ENCODE data around the gene DENND4B. TPM values are rescaled to one million over a fixed set of nuclear protein-coding genes. Genes with fewer than 3 reads are reported as not detected.

Gene DENND4B
- total RNA-seq, 1 donor from 2014 or later: 2.7 TPM

DNA sequence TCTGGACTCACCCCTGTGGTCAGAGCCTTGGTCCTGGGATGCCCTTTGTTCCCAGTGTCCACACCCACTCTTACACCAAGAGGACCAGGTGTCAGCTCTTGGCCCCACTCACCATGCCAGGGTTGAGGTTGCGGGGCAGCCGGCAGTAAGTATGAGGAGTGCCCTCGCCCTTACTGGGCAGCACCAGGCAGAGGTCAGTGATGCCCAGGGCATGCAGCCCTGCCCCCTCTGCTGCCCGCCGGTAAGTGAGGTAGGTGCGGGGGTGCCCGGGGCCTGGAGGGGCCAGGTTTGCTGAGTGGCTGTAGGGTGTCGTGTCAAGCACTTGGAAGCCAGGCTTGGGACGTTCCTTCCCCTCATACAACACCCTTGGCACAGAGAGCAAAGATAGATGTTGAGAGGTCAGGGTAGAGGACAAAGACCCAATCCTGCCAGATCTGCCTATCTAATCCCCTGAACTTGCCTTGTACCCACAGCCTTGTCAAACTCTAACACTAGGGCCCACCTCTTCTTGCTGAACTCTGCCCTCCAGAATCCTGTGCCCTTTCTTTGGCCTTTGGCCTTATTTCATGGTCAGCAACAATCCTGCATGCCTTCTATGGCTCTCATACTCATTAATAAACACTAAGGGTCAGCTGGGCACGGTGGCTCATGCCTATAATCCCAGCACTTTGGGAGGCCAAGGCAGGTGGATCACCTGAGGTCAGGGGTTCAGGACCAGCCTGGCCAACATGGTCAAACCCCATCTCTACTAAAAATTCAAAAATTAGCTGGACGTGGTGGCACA, 3.6 kb downstream of the DENND4B start:
- Histone ChIP-seq H3K9me3 (ENCODE audit: low read depth) (no peaks in the 10 kb centered on the region), H3K79me2 (ENCODE audit: low read depth) (peaks cover 17% of the 10 kb centered on the region), H3K4me3 (no peak overlapping the region), H3F3A (ENCODE audit: low read depth) (peaks cover 22% of the 10 kb centered on the region), H3K36me3 (no peaks in the 10 kb centered on the region), H3K4me2 (no peak overlapping the region), H3K27me3 (no peaks in the 10 kb centered on the region), H3K9ac (no peak overlapping the region), H2AFZ (replicated peaks) (no peak overlapping the region), H3K4me1 (peaks cover 5% of the 10 kb centered on the region), H4K20me1 (ENCODE audit: low read depth) (peaks cover 10% of the 10 kb centered on the region), H3K27ac (no peak overlapping the region)
- Mint-ChIP-seq H3K4me3 (no peak overlapping the region), H3K9me3 (no peaks in the 10 kb centered on the region), H3K27ac (no peak overlapping the region), H3K27me3 (ENCODE audit: insufficient read depth, low read depth) (peaks cover 4% of the 10 kb centered on the region), H3K4me1 (peaks cover 19% of the 10 kb centered on the region), H3K36me3 (peaks cover 24% of the 10 kb centered on the region)
- DNase-seq (ENCODE audit: low spot score): no peak
- TF ChIP-seq, protein P1, sequence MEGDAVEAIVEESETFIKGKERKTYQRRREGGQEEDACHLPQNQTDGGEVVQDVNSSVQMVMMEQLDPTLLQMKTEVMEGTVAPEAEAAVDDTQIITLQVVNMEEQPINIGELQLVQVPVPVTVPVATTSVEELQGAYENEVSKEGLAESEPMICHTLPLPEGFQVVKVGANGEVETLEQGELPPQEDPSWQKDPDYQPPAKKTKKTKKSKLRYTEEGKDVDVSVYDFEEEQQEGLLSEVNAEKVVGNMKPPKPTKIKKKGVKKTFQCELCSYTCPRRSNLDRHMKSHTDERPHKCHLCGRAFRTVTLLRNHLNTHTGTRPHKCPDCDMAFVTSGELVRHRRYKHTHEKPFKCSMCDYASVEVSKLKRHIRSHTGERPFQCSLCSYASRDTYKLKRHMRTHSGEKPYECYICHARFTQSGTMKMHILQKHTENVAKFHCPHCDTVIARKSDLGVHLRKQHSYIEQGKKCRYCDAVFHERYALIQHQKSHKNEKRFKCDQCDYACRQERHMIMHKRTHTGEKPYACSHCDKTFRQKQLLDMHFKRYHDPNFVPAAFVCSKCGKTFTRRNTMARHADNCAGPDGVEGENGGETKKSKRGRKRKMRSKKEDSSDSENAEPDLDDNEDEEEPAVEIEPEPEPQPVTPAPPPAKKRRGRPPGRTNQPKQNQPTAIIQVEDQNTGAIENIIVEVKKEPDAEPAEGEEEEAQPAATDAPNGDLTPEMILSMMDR (IDR thresholded peaks at IDR 0.05): no peak
- TF ChIP-seq EZH2phosphoT487 (IDR thresholded peaks at IDR 0.05): no peak
- TF ChIP-seq EZH2 (IDR thresholded peaks at IDR 0.05): no peak

- no peaks in the 10 kb centered on the region for H3K36me3 ChIP-seq
- H3K9ac ChIP-seq: no peak overlapping the region
- no peak overlapping the region for H3K4me2 ChIP-seq
- H3F3A ChIP-seq (ENCODE audit: low read depth): peaks cover 14% of the 10 kb centered on the region
- no peak for DNase-seq (ENCODE audit: low spot score)
- peaks cover 5% of the 10 kb centered on the region for H3K4me1 ChIP-seq
- H4K20me1 ChIP-seq (ENCODE audit: low read depth): peaks cover 5% of the 10 kb centered on the region
- H3K27me3 ChIP-seq: no peaks in the 10 kb centered on the region
- peaks cover 15% of the 10 kb centered on the region for H3K4me1 Mint-ChIP-seq
- H3K9me3 Mint-ChIP-seq: no peaks in the 10 kb centered on the region
- TF ChIP-seq EZH2phosphoT487 (IDR thresholded peaks at IDR 0.05): no peak
- TF ChIP-seq EZH2 (IDR thresholded peaks at IDR 0.05): no peak
- TF ChIP-seq, protein P1 (IDR thresholded peaks at IDR 0.05): no peak
- no peak overlapping the region for H3K4me3 ChIP-seq
- H2AFZ ChIP-seq (replicated peaks): no peak overlapping the region
- H3K27ac Mint-ChIP-seq: no peak overlapping the region
- H3K79me2 ChIP-seq (ENCODE audit: low read depth): peaks cover 17% of the 10 kb centered on the region
- no peak overlapping the region for H3K27ac ChIP-seq
- peaks cover 27% of the 10 kb centered on the region for H3K36me3 Mint-ChIP-seq
- no peaks in the 10 kb centered on the region for H3K9me3 ChIP-seq (ENCODE audit: low read depth)
- H3K4me3 Mint-ChIP-seq: no peak overlapping the region
- H3K27me3 Mint-ChIP-seq (ENCODE audit: insufficient read depth, low read depth): peaks cover 4% of the 10 kb centered on the region
These were observed 4.4 kb downstream of the DENND4B start for GRCh38 chr1:153941826-153942725.

GRCh38 chr1:153940756-153941155, 5.8 kb downstream of the DENND4B start:
- Mint-ChIP-seq H3K36me3 (peaks cover 34% of the 10 kb centered on the region), H3K27ac (no peak overlapping the region), H3K9me3 (no peaks in the 10 kb centered on the region), H3K4me1 (peaks cover 11% of the 10 kb centered on the region), H3K4me3 (no peak overlapping the region), H3K27me3 (ENCODE audit: insufficient read depth, low read depth) (peaks cover 4% of the 10 kb centered on the region)
- H2AFZ ChIP-seq (replicated peaks): no peak overlapping the region
- no peak for DNase-seq (ENCODE audit: low spot score)
- peaks cover 14% of the 10 kb centered on the region for H3K79me2 ChIP-seq (ENCODE audit: low read depth)
- TF ChIP-seq EZH2 (IDR thresholded peaks at IDR 0.05) (no peak), EZH2phosphoT487 (IDR thresholded peaks at IDR 0.05) (no peak)
- TF ChIP-seq, protein P1 (IDR thresholded peaks at IDR 0.05): no peak
- H3K4me3 ChIP-seq: no peak overlapping the region
- H4K20me1 ChIP-seq (ENCODE audit: low read depth): no peaks in the 10 kb centered on the region
- peaks cover 5% of the 10 kb centered on the region for H3K4me1 ChIP-seq
- no peaks in the 10 kb centered on the region for H3K9me3 ChIP-seq (ENCODE audit: low read depth)
- H3K27me3 ChIP-seq: no peaks in the 10 kb centered on the region
- peaks cover 9% of the 10 kb centered on the region for H3F3A ChIP-seq (ENCODE audit: low read depth)
- no peaks in the 10 kb centered on the region for H3K36me3 ChIP-seq
- H3K4me2 ChIP-seq: no peak overlapping the region
- no peak overlapping the region for H3K27ac ChIP-seq
- no peak overlapping the region for H3K9ac ChIP-seq
